GM19238 (cell line): ENCODE measurements around the gene ZNF385B.

ENCODE experiments used
- DNase-seq: peaks from one replicate; pipeline ENCODE4 v3.0.0; 2011; ENCODE audit warnings: low spot score; ENCODE audit not compliant: insufficient read length

Gene ZNF385B

DNA sequence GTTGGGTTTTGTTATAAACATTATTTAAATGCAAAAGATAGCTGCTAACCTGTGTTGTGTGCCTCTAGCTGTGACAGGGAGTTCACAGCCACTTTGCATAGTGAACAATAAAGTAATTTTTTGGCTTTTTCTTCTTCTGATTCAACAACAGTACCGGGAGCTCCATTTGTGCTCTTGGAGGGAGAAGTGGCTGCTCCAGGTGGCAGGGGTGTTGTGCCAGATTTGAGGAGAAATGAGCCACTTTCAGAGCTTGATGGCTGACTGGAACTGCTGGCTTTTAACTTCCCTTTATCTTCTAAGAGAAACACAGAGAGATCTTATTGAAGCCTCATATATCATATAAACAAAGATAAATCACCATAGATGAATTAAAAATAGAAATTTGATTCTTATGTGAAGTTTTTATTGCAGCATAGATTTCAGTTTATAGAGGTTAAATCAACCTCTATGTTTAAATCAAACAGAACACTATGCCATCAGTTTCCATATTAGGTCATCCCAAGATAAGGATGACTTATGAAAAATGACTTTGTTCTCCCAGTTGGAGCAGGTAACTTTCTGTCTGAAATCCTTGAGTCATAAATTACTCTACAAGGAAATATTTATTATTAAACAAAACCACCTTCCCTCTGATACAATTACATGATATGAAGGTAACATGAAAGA is 414.8 kb downstream of the ZNF385B start:
- DNase-seq: no peak

DNA sequence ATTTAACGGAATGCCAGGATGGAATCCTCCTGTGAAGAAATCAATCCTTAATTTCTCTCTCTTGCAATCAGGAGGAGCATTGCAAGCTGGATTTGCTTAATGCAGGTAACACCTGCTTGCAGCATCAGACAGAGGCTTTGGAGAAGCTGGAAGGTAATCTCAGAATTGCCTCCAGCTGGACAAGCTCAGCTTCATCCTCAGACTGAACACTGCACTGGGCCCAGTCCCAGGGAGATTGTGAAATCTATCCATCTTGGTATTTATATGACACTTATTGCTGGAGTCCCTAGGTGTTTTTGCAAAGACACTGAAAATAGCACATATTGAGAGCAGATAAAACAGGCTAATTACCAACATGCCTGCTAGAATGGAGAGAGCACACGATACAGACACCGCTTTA is 417.4 kb downstream of the ZNF385B start:
- DNase-seq: no peak

DNA sequence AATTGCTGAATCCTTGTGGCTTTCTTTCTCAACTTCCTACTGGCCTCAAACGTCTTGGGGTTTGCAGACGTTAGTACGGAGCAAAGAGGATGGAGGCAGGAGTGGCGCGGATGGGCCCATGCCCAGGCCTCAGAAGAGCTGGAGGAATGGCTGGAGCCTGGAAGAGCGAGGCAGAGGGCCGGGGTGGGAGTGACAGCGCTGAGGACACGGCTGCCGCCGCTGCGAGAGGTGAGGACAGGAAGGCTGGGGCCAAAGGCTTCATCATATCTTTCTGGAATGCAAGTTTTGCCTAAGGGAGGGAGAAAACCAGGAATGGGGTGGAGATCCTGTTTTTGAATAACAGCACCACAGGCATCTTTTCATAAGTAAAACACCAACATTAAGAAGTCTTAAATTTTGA is 418.2 kb downstream of the ZNF385B start:
- no peak for DNase-seq

DNA sequence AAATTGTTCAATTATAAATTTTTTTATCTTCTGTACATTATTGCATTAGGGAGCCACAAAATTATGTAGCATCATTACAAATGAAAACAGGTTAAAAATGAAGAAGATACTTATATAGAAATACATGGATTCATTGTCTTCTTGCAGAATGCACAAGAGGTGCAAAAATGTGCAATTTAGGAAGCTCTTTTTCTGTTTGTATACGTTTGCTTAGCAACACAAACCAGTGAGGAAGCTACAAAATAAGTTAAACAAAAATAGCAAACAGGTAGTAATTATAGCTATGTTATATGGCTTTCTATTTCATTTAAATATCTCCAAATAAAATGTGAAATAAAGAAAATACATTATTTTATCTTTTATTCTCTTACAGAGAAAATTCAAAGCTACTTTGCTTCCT is 419.2 kb downstream of the ZNF385B start:
- no peak for DNase-seq

DNA sequence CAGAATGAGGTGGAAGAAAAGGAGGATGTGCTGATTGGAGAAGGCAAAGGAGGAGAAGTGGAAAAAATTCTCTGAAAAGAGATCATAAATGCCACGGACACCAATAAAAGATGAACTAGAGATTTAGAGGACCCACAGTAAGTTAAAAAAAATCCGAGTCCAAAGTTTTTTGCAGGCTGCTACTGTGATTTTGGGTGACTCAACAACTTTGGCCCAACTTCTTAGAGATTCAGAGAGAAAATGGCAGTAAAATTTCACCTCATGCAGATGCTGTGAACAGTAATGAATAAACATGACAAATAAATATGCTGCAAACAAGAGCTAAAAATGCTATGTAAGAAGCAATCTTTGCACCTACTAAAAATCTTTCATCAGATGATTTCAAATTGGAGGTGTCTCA is 419.9 kb downstream of the ZNF385B start:
- DNase-seq: no peak

DNA sequence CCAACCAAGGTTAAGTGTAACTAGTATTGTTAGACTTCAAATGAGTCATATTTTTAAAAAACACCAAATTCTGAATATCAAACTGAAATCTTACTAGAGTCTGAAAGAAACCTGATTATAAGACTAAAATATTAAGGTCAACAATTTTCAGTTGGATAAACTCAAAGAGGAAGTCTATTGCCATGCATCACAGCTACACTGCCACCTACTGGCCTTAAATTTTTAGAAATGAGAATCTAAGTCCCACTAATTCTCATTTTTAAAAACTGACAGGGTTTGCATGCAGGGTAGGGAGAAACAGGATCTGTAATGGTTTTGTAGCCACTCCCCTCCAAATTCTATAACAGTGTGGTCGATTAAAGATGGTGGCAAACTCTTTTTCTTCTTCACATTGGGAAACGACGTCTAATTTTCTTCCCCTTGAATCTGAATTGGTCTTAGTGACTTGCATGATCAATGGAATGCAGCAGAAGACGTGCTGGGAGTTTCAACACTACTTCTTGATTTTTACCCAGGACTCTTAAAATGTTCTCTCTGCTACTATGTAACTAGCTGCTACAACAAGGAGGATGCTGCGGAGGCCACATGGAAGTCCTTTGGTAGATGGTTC is 420.7 kb downstream of the ZNF385B start:
- no peak for DNase-seq

DNA sequence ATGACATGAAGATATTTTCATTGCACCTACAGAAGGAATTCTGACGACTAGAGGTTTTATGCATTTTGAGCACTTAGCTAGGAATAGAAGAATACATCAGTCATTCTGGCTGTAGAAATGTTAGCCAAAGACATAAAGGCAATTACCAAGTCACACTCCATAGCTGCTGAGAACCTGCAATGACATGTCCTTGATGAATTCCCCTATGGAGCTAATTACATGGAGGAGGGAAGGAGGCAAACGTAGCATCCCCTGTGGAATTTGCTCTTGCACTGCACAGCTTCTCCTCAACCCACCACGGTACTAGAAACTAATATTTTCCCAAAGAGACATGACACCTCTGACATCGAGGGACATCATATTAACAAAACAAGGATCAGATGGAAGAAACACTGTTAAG is 422.8 kb downstream of the ZNF385B start:
- DNase-seq: no peak

DNA sequence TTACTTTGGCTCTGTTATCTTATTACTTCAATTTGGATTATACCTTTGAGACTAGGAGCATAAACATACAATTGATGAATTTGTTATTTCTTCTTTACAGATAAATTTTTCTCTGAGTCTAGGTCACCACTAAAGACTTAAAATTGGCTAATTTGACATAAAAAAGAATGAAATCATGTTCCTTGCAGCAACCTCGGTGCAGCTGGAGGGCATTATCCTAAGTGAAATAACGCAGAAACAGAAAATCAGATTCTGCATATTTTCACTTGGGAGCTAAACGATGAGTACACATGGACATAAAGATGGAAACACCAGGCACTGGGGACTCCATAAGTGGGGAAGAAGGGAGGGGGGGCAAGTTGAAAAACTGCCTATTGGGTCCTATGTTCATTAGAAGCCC is 424.0 kb downstream of the ZNF385B start:
- no peak for DNase-seq

DNA sequence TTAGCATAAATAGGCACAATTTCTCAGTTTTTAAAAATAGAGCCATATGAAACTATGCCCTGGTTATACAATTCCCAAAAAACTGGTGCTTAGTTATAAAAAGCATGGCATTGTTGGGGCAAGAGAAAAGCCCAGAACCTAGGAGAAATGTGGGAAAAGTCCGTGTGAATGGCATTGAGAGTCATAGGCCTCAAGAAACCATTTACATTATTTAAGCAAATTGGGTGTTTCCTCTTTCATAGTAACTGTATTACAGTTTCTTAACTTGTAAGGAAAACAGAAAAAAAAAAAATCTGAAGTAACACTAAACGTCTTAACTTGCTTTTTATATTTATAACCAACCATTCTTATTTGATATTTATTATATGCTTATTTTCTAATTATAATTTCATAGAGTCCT is 425.8 kb downstream of the ZNF385B start:
- no peak for DNase-seq

DNA sequence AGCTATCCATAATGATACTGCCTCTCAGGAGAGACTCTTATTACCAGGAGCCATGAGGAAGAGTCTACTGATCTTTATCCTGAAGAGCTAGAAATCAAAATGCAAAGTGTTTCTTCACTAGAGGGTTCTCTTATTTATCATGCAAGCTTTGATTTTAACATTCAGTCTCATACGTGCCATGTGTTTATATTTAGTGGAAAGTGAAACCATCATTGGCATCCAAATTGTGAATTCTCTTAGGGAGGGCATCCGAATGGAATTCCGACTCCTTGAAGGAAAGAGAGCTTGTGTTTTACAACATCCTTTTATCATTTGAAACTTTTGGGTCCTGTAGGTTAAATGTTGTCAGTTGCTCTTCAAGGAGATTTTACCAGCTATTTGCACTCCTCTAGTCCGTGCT is 426.4 kb downstream of the ZNF385B start:
- no peak for DNase-seq

DNA sequence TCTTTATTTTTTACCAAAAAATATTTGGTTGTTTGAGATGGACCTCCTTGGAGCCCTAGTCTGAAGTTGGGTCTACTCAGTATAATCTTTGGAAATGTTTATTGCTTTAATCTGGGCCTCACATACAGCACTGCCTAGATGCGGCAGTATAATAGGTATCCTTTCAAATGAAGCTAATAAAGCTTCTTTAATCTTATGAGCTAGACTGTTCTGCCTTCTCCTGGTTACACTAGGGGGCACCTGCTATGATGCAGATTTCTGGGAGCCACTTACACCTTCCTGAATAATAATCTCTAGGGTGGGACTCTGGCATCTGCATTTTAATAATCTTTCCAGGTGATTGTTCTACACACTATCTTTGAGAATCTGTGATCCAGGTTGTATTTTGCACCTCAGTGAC is 427.1 kb downstream of the ZNF385B start:
- DNase-seq: no peak

DNA sequence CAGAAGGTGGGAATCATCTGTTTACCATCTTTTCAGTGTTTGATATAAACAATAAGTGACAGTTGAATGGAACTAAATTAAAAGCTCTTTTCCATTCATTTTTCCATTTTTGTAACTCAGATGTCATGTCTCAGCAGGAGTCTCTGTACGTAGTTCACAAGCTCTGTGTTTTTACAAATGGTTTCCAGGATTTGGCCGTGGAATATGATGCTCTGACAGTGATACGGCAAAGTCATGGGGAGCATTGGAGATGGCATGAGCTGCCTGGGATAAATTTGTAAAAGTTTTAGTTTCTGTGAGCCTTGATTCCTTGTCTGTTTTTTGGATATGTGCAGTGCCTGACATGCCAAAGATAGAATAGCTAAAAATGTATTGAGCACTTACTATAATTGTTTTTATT is 428.7 kb downstream of the ZNF385B start:
- no peak for DNase-seq

DNA sequence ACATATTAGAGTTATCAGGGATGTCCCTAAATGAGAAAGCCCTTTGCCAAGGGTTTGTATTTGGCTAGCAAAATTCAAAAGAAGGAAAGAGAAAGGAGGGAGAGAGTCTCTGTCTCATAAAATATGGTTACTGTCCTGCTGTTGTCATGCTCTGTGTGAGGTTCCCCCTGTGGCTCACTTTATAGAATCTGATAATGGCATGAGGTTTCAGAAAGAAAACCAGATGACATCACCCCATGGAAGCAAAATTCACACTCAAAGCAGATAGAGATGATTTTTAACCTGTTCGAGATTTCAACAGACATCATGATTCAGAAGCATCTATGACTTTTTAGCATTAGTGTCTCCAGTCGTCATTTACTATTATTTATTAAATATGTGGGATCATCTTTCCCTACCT is 431.8 kb downstream of the ZNF385B start:
- no peak for DNase-seq

DNA sequence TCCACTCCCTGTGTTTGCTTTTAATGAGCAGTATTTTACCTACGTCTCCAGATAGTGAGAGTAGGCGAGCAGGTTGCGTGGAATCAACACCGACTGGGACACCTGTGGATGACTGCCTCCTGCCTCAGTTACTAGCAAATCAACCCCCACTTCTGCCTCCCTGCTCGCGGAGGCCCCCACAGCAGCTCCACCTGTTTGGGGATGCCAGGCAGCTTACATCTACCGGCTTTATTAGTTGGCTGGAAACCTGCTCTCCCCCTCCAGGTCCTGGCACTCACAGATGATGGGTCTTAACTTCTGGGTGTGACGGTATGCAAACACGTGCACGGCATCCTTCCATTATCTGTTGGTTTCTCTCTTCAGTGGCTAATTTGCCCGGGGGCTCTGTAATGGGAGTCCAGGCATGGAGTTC is 432.3 kb downstream of the ZNF385B start:
- DNase-seq: no peak

DNA sequence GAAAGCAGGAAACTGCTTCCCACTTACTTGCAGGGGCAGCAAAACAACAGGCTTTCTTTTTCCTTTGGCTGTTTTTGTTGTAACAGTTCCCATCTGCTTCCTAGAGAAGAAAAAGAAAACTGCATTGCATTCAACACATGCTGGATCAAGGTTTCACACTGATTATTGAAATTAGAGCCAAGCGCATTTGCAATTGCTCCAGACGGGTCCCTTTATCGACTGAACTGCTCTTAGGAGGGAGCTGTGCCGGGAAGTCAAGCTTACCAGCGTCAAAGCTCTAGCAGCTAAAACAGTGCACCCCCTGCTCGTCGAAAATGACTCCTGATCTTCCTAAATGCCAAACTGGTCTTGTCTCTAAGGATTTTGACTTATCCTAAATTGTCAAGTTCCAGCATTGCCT is 432.8 kb downstream of the ZNF385B start:
- no peak for DNase-seq

DNA sequence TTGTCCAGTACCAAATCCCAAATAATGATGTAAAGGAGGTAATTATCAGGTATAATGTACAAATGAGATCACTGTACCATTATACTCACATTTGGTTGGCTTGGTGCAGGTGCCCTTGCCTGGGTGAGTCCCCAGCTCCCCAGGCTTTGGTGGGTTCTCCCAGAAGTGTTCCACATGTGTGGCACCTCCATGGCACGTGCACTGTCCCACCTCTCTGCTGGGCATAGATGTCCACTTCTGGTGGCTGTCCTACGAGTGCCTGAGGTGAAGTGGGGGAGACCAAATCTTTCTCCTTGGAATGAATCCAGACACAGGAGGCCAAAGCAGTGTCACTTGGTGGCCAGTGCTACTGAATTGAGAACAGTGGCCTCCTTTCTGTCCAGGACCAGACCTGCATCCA is 434.3 kb downstream of the ZNF385B start:
- no peak for DNase-seq

DNA sequence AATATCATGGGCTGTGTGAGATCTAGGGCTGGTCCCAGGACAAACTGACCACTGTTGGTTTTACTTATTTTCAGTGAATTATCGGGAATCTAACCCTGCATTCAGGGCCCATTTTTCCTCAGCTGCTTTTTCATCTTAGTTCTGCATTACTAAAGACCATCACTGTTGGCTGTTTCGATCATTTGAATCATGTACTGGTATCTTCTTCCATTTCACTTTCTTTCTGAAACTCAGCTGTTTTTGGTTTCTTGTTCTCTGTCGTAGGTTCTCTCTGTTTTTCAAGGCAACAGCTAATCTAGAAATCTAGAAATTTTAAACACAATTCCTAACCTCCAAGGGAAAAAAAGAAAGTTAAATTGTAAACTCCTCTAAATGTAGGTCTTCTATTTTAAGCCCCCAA is 436.8 kb downstream of the ZNF385B start:
- no peak for DNase-seq

DNA sequence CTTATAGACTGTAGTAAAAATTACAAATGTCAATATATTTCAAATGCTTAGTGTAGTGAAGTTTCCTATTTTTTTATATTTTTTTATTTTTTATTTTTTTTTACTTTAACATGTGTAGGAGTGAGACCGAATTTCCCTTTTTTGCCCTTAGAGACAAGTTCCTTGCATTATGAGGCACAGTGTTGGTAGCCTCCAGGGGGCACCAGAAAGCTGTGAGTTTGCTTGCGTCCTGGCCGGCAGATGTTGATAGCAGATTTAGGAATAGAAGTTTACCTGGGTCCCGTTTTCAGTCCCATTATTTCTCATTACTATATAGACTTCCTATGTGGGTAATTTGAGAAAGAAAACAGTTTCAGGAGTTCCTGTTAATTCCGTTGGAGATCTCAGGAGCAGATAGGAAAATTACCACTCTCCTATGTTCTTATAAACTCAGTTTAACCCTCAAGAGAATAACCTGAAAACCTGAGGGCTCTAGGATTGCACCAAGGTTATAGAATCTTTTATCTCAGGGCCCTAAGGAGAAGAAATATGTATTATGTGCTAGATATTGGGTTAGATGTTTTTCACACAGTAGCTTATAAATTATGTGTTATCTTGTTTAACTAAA is 439.3 kb downstream of the ZNF385B start:
- DNase-seq: no peak

DNA sequence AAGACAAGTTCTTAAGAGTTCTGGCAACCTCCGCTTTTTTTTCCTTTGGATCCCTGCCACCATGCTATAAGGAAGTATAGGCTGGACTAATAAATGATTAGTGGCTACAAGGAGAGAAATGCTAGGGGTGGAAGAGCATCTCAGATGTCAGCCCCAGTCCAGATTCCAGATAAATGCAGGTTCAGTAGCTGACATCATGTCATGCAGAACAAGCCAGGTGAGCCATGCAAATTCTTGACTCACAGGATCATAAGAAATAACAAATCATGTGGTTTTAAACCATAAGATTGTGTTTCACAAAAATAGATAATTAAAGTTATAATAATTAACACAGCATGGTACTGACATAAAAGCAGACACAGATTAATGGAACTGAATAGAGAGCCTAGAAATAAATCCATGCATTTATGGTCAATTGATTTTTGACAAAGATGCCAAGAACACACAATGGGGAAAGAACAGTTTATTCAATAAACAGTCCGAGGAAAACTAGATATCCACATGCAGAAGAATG is 443.9 kb downstream of the ZNF385B start:
- DNase-seq: no peak

DNA sequence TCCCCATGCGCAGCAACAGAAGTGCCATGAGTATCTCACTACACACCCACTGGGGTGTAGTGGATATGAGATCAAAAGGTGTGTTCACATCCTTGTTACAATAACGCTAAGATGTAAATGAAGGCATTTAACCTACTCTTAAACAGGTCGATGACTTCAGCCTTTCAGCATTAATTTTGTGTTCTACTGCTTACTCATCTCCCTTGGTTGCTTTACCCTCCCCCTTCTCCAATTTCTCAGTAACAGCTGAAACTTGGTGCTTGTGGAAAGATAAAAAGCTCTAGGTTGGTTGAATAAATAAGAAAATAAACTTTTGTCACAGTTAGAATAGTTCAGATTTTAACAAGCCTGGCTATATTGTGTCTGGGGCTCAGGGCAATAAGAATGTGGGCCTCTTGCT is 449.3 kb downstream of the ZNF385B start:
- DNase-seq: no peak

DNA sequence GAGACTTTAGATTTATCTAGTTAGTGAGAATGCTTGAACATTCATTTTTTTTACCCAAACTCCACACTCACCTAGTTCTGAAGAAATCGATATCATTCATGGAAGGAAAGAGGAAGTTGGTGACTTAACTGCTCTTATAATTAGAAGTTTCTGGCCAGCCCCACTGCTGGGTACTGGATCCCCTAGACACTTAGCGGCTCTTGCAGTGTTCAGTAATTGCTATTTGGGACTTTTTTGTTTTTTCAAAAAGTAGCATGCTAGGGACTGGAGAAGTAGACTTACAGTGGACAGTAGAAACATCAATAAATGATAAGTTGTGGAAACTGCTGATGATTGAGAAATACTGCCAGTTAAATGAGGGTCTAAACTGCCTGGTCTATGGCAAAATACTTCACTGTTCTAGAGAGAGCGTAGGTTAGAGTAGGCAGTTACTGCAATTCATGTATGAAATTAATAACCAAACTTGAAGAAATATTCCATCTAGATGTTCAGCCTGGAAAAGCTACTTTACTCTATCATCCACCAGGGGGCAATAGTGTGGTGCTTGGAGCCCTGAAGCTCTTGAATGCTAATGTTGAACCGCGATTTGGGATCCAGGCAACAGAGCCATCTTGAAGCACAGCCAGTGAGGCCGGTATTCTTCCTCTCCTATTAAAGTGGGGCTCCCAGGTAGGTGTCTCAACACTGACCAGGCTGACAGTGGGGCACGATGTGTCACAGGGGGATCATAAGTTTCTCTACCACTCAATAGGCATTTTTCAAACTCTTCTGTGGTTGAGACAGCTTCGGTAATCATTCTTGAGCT is 450.7 kb downstream of the ZNF385B start:
- no peak for DNase-seq

DNA sequence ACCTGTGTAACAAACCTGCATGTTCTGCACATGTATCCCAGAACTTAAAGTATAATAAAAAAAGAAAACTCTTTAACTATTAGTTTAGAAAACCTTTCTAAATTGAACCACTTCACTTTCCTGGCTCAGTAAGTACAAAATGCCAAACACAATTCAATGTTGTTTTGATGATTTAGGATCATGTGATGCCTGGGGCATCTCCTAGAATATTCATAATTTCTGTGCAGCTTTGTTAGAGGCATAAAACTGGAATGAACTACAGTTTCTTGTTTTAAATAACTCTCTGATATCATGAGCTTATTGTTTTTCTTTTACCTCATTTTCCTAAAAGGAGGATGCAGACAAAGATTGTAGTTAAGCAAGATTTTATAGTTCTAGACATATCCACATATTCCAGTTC is 457.8 kb downstream of the ZNF385B start:
- no peak for DNase-seq
